Esophagus muscularis mucosa (tissue), 3 donors: ENCODE data around the gene MAD1L1.

Experiments
- CTCF ChIP-seq, 3 experiments: fragments of 200-600 bp in 2 of 3; fragments of 450-650 bp in 1 of 3; sonication (generic) in 2 of 3; IDR thresholded peaks; one replicate each; pipeline ENCODE4 v1.5.1; 2017 to 2019; ENCODE audit warnings: antibody characterized with exemption in 3 of 3, mild to moderate bottlenecking in 2 of 3, moderate library complexity in 1 of 3
- POLR2AphosphoS5 ChIP-seq, 2 donors: sonication (generic); formaldehyde crosslinking; IDR thresholded peaks; one replicate each; pipeline ENCODE4 v1.6.1; 2017; ENCODE audit warnings: antibody characterized with exemption in 2 of 2

GRCh38 chr7:2055956-2056355, 176.8 kb downstream of the MAD1L1 start:
- TF ChIP-seq POLR2AphosphoS5 (IDR thresholded peaks at IDR 0.05) = no peak
- no peak for TF ChIP-seq CTCF (IDR thresholded peaks at IDR 0.05)
